HG02970 (cell line): ENCODE data around the gene HOXB2.
"Not testable (repeated sequence)": the region's sequence is repeated elsewhere in the genome, so short reads cannot be mapped to it uniquely, and the experiment has no call there.

Experiments
- ATAC-seq: cut with Tn5 transposase; IDR thresholded peaks from one replicate; pipeline ENCODE4 v1.9.1; 2021; ENCODE audit warnings: mild to moderate bottlenecking, moderate library complexity, moderate number of reproducible peaks; ENCODE audit not compliant: unreplicated experiment, low FRiP score

Gene HOXB2

GRCh38 chr17:48523010-48523409 lies 21.9 kb downstream of the HOXB2 start:
- ATAC-seq: no peak

DNA sequence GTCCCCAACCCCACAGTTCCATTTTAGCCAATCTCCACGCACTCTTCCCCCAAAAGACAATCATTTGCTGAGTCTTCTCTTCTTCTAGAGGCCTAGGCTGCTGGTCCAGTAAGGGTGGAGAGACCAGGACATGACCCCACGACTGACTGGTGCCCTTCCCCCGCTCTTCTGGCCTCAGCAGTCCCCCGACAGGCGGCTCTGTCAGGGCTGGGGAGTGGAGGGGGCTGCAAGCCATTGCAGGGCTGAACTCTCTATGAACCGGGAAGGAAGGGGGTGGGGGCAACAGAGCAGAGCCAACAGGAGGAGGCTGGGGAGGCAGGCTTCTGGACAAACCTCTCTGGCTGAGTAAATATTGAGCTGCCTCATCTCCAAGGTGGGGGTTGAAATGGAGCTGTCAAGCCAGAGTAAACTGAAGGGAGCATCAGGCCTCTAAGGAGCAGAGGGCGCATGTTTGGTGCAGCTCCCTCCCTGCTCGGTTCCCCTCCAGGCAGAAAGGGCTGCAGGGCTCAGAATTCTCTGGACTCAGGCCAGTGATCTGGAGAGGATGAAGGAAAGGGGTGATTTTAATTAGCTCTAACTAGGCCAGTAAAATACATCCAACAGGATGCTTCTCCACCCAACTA lies 22.8 kb downstream of the HOXB2 start:
- no peak for ATAC-seq

DNA sequence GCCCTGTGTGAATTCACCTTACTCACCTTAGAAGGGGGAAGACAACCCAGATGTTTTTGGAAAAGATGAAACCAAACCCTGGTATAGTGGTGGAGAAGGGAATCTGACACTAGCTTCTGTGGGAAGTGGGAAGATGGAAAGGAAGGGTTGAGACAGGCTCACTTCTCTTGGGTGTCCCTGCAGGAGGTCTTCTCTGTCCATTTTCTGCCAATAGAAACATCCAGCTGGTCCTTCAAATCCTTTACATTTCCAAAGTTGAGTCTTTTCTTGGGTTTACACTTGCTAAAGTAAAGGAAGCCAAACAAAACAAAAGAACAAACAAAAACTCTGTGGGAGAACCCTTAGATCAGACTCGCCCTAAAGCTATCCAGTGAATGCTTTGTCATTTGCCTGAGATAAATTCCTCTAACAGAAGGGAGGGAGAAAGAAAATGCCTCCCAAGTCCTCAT lies 24.3 kb downstream of the HOXB2 start:
- ATAC-seq: no peak

DNA sequence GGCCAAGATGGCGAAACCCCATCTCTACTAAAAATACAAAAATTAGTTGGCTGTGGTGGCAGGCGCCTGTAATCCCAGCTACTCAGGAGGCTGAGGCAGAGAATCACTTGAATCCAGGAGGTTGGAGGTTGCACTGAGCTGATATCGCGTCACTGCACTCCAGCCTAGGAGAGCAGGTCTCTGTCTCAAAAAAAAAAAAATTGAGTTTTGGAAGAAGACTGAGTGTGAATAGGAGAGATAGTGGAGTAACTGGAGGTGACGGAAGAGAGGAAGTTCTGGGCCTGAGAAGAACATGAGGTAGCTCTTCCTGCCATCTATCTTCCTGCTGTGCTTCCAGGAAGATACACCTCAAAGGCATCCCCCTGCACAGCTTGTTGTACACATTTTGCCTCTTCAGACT lies 25.5 kb downstream of the HOXB2 start:
- ATAC-seq: no peak

DNA sequence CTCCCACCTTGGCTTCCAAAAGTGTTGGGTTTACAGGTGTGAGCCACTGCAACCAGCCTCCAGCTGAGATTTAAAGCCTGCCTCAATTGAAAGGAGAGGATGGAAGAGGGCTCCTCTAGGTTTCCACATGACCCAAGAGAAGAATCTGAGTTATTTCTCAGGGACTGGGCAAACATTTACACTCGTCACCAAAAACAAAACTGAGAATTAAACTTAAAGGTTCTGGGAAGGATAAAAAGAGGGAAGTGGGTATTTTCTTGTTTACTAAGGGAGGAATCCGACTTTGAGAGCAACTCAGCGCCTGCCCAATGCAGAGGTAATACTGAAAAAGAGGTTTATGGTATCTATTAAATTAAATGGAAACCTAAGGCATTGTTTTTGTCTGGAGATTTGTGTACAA lies 27.4 kb downstream of the HOXB2 start:
- ATAC-seq: no peak

- no peak for ATAC-seq
Measured at GRCh38 chr17:48515925-48516900, 28.7 kb downstream of the HOXB2 start.

DNA sequence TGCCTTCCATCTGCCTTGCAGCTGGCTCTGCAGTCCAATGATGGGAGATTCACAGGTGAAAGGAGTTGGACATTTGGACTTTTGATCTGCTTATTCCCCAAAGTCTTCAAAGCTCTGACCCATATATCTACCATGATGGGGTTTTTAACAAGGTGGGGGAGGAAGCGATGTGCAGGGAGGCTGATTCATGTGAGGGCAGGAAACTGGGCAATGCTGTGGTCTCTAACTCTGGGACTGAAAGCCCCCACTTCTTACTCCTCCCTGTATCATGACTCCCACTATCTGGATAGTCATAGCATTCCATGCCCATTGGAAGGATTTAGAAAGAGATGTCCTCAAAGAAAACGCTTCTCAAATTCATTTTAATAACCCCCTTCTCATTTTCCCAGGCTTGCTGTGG lies 30.4 kb downstream of the HOXB2 start:
- ATAC-seq: no peak

DNA sequence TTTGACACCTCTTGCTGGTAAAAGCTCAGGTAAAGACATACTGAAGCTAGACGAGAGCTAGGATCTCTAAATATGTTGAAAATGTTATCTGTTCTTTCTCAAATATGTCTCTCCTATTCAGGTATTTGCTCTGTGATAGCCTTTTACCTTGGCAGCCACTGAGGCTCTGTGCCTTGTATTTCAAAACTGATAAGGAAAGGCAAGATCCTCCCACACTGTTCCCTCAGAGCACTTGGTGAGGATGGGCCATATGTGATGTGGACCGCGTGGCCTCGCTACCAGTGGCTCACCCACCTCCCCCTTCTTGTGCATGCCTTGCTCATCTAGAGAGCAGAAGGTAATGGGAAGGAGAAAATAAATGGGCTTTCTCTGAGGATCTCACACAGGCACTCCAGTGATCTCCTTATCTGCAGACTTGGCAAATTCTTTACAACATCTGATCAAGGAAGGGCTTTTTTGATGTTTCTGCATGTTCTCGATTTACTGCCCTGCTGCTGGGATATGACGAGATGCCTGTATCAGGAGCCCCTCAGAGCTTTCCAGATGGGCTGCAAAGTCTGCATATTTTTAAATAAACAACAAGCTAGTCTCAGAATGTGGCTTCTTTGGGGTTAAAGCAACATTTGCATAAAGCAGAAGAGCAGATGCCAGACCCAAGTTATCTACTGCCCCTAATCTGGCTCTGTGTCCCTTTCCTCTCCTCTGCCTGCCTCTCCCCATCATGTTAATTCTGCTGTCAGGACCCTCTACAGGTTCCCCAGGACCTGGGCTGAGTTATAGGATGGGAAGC lies 31.0 kb downstream of the HOXB2 start:
- no peak for ATAC-seq

DNA sequence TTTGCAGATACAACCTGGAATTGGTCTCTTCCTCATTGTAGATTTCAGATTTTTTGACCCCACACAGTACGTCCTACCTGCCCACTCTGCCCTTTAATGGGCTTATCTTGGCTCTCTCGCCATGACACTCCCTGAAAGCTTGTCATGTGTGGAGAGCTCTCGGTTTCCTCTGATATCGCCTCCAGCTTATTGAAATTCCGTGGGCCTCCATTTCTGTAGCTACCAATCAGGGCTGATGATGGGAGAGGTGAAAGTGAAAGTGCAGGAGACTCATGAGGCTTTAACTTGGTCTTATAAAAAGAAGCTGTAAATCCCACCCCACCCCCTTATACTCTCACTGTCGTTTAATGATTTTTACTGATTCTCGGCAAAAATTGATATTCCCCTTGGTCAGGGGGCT lies 31.8 kb downstream of the HOXB2 start:
- no peak for ATAC-seq

- ATAC-seq: no peak
Measured at GRCh38 chr17:48510761-48511604, 33.9 kb downstream of the HOXB2 start.

DNA sequence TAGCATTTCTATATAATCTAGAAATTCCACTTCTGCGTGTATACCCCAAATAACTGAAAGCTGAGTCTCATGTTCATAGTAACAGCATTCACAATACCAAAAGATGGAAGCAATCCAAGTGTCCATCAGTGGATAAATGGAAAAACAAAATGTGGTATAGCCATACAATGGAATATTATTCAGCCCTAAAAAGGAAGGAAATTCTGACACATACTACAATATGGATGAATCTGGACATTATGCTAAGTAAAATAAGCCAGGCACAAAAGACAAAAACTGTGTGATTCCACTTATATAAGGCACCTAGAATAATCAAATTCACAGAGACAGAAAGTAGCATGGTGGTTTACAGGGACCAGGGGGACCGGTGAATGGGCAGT lies 34.5 kb downstream of the HOXB2 start:
- ATAC-seq: no peak

- ATAC-seq: not testable (repeated sequence)
Measured at GRCh38 chr17:48509708-48510107, 35.2 kb downstream of the HOXB2 start.

DNA sequence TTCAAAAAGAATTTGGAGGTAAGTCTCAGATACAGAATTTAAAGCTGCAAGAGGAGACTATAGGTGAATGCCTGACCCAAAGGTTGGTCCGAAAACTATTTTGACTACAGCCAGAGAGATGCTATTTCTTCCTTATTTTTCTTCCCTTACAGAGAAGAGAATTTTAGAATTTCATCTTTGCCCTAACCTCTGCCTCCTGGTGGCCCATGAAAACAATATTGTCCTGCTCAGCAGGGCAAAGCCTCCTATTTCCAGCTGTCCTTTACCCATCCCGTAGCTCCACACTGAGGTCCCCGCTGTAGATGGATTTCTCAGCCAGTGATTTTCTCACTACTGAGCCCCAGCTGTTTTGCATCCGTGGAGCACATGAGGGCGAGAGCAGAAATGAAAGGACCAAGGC lies 38.7 kb downstream of the HOXB2 start:
- ATAC-seq: no peak

DNA sequence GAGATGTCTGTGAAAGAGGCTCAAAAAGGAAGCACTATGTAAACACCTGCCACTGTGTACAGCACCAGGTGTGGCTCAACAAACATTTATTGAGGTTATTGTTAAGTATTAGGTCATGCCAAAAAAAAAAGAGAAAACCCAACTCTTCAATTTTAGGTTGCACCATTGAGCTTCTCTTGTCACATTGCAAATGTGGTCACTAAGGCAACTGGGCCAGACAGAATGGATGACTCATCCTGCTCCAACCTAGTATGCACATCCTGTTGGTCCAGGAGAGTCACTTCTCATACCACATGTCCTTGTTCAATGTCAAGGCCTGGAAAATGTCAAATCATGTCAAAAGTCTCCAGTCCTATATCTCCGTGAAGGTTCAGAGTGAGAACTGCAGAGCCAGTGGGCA lies 39.1 kb downstream of the HOXB2 start:
- peak; percentile 56 for ATAC-seq

DNA sequence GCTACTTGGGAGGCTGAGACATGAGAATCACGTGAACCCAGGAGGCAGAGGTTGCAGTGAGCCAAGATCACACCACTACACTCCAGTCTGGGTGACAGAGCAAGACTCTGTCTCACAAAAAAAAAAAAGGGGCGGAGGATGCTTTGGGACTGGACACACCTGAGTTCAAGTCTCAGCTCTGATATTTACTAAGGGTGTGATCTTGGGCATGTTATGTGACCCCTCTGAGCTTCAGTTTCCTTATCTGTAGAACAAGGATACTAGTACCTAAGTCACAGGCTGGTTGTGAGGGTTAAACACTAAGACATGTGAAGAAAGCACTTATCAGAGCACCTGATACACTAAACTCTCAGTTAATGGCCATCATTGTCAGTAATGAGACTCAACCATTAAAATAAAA lies 40.0 kb downstream of the HOXB2 start:
- ATAC-seq: no peak

GRCh38 chr17:48503747-48504146 lies 41.2 kb downstream of the HOXB2 start:
- no peak for ATAC-seq

GRCh38 chr17:48502901-48503300 lies 42.0 kb downstream of the HOXB2 start:
- ATAC-seq: no peak

DNA sequence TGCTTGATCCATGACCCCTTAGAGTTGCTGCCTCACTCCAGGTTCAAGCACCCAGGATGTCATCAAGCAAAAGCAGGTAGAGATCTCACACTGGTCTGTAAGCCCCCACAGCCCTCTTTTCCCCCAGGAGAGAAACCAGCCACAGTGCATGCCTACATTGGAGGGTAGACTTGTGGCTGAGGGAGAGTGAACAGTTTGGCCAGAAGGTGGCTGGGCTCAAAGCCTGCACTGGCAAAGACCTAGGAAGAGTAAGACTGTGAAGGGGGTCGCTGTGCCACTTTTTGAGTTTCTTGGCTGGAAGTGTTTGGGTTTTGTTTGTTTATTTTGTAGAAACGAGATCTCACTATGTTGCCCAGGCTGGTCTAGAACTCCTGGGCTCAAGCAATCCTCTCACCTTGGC lies 42.6 kb downstream of the HOXB2 start:
- no peak for ATAC-seq

DNA sequence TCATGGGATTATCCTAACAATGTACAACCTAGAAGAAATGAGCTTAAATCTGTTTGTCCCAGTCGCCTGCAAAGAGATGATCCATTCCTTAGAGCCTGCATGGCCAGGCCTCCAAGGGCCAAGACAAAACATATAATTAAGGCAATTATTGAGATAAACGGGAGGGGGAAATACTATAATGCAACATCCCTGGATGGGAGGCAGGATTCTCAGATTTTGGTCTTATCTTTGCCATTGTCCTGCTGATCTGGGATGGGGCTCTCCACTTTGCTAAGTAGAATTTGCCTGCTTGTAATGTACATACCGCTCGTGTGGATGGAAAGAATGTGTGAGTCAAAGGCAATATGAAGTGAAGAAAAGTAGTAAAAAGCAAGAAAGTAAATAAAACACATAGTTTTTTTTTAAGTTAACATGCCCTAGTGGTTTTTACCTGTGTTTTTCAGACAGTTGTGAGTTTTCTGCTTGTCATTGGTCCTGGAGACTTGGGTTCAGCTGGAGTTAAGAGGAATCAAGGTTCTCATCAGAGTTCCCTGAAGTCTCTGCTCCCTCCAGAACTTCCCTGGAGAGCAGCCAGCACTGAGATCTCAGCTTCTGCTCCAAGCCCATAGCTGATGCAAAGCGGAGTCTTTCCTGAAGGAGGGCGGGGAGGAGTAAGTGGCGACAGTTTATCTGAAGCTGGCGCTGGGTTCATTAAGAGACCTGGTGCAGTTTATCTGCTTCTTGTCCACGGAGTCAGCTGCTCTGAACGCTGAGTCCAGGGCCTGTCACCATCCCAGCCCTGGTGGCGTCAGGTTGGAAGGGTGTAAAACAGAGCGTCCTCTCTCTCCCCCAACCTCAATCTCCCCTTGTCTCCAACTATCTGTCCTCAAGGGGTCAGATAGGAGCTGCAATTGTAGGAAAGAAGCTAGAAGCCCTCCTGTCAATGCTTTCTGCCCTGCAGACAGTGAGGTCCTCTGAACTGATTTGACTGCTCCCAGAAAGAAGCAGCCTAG lies 44.2 kb downstream of the HOXB2 start:
- no peak for ATAC-seq
